ENCODE data around the gene OTOP1.
"Not testable (repeated sequence)": the region's sequence is repeated elsewhere in the genome, so short reads cannot be mapped to it uniquely, and the experiment has no call there.

The OTOP1 gene

DNA sequence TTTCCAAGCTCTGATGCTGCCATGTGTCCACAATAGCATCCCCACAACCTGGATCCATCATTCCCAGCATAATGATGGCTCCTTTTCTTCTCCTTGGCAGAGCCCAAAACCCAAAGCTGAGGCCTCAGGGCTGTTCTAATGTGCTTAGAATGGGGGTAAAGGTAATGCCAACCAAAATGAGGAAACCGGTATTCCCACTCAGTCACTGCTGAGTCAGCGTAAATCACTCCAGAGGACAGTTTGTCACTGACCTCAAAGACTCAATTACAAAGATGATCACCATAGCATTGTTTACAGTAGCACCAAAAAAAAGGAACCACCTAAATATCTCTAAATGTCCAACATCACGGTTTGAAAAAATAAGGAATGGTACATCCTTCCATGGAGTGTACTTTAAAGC is 41.2 kb downstream of the OTOP1 start:
- Histone ChIP-seq H3K4me3 (ENCODE audit: low read depth, low read length) (no peak overlapping the region), H3K27me3 (ENCODE audit: insufficient read depth, low read depth, severe bottlenecking) (no peaks in the 10 kb centered on the region), H3K9me3 (ENCODE audit: severe bottlenecking) (no peaks in the 10 kb centered on the region), H3K36me3 (no peaks in the 10 kb centered on the region), H3K27ac (no peak overlapping the region)
- no peak for DNase-seq
- TF ChIP-seq CTCF (IDR thresholded peaks at IDR 0.05; ENCODE audit: low read depth, low read length), result no peak

GRCh38 chr4:4182835-4183568 is 43.7 kb downstream of the OTOP1 start:
- DNase-seq, result peak; percentile 51
- Histone ChIP-seq H3K4me3 (ENCODE audit: low read depth, low read length) (no peak overlapping the region), H3K36me3 (no peaks in the 10 kb centered on the region), H3K9me3 (ENCODE audit: severe bottlenecking) (no peaks in the 10 kb centered on the region), H3K27ac (no peak overlapping the region), H3K27me3 (ENCODE audit: insufficient read depth, low read depth, severe bottlenecking) (no peaks in the 10 kb centered on the region)
- TF ChIP-seq CTCF (IDR thresholded peaks at IDR 0.05; ENCODE audit: low read depth, low read length), result peak; percentile 90

- H3K27me3 ChIP-seq (ENCODE audit: insufficient read depth, low read depth, severe bottlenecking), result no peaks in the 10 kb centered on the region
- H3K4me3 ChIP-seq (ENCODE audit: low read depth, low read length), result no peak overlapping the region
- no peak for TF ChIP-seq CTCF (IDR thresholded peaks at IDR 0.05; ENCODE audit: low read depth, low read length)
- H3K27ac ChIP-seq, result no peak overlapping the region
- H3K36me3 ChIP-seq, result no peaks in the 10 kb centered on the region
- no peak for DNase-seq
- H3K9me3 ChIP-seq (ENCODE audit: severe bottlenecking), result no peaks in the 10 kb centered on the region
Measured at GRCh38 chr4:4170596-4171150, 56.1 kb downstream of the OTOP1 start.

DNA sequence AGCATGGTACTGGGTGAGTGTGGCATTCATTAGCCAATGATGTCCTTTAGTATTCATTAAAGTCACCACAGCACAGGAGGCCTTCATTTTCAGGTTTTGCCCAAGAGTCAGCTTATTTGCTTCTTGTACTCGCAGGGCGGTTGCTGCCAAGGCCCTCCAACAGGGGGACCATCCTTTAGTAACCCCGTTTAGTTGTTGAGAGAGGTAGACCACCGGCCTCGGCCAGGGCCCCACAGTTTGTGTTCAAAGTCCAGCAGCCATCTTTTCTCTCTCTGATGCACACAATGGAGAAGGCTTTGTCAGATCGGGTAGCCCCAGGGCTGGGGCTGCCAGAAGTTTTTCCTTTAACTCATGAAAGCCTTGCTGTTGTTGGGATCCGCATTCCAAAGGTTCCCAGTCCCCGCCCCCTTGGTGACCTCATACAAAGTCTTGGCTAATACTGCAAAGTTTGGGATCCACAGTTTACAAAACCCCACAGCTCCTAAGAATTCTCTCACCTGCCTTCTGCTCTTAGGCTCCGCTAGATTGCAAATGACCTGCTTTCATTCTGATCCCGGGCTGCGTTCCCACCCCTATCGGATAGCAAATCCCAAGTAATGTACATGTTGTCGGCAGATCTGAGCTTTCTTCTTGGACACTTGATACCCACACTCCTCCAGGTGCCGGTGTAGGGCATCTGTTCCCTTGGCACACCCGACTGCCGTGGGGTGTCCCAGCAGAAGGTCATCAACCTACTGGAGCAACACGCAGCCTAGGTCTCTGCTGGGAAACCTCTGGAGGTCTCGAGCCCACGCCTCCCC is 58.5 kb downstream of the OTOP1 start:
- not testable (repeated sequence) for H3K27me3 ChIP-seq (ENCODE audit: insufficient read depth, low read depth, severe bottlenecking); H3K36me3 ChIP-seq; H3K4me3 ChIP-seq (ENCODE audit: low read depth, low read length); H3K27ac ChIP-seq; H3K9me3 ChIP-seq (ENCODE audit: severe bottlenecking); DNase-seq

DNA sequence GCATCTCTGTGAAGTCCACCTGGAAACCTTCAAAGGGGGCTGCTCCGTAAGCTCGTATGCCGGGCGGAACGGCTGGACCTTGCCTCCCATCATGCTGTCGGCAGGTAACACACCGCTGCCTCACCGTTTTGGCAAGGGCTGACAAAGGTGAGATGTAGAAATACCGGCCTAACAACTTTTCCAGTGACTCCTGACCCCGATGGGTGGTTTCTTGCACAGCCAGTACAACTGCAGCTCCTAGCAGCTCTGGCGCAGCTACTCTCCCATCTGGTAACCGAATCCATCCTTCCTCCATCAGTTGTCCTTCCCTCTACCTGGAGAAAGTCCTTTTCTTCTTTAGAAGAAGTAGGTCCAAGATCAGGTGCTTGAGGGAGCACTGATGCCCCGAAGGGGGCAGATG is 59.7 kb downstream of the OTOP1 start:
- H3K9me3 ChIP-seq (ENCODE audit: severe bottlenecking); DNase-seq; H3K27ac ChIP-seq; H3K27me3 ChIP-seq (ENCODE audit: insufficient read depth, low read depth, severe bottlenecking); H3K36me3 ChIP-seq; H3K4me3 ChIP-seq (ENCODE audit: low read depth, low read length): not testable (repeated sequence)

- not testable (repeated sequence) for H3K36me3 ChIP-seq; H3K27ac ChIP-seq; H3K4me3 ChIP-seq (ENCODE audit: low read depth, low read length); H3K9me3 ChIP-seq (ENCODE audit: severe bottlenecking); H3K27me3 ChIP-seq (ENCODE audit: insufficient read depth, low read depth, severe bottlenecking); DNase-seq
Measured at GRCh38 chr4:4165701-4166392, 60.9 kb downstream of the OTOP1 start.

GRCh38 chr4:4164532-4165173 is 62.1 kb downstream of the OTOP1 start:
- not testable (repeated sequence) for DNase-seq; H3K36me3 ChIP-seq; H3K27me3 ChIP-seq (ENCODE audit: insufficient read depth, low read depth, severe bottlenecking); H3K9me3 ChIP-seq (ENCODE audit: severe bottlenecking); H3K4me3 ChIP-seq (ENCODE audit: low read depth, low read length); H3K27ac ChIP-seq

DNA sequence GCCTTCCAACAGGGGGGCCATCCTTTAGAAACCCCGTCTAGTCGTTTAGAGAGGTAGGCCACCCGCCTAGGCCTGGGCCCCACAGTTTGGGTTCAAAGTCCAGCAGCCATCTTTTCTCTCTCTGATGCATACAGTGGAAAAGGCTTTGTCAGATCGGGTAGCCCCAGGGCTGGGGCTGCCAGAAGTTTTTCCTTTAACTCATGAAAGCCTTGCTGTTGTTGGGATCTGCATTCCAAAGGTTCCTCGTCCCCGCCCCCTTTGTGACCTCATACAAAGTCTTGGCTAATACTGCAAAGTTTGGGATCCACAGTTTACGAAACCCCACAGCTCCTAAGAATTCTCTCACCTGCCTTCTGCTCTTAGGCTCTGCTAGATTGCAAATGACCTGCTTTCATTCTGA is 64.5 kb downstream of the OTOP1 start:
- not testable (repeated sequence) for DNase-seq; H3K36me3 ChIP-seq; H3K27me3 ChIP-seq (ENCODE audit: insufficient read depth, low read depth, severe bottlenecking); H3K4me3 ChIP-seq (ENCODE audit: low read depth, low read length); H3K27ac ChIP-seq; H3K9me3 ChIP-seq (ENCODE audit: severe bottlenecking)

- DNase-seq; H3K27ac ChIP-seq; H3K27me3 ChIP-seq (ENCODE audit: insufficient read depth, low read depth, severe bottlenecking); H3K4me3 ChIP-seq (ENCODE audit: low read depth, low read length); H3K9me3 ChIP-seq (ENCODE audit: severe bottlenecking); H3K36me3 ChIP-seq: not testable (repeated sequence)
Measured at GRCh38 chr4:4160956-4161665, 65.6 kb downstream of the OTOP1 start.

Measured in WERI-Rb-1 (cell line).